HG03378 (cell line): Measurements from ENCODE around the gene TOX2.

Experiments used
- ATAC-seq: cut with Tn5 transposase; IDR thresholded peaks from one replicate; pipeline ENCODE4 v1.9.1; 2021; ENCODE audit warnings: mild to moderate bottlenecking, moderate library complexity; ENCODE audit not compliant: unreplicated experiment

The TOX2 gene

GRCh38 chr20:43974695-43975094 is 60.0 kb downstream of the TOX2 start:
- ATAC-seq, result no peak

GRCh38 chr20:43975096-43975768 is 60.6 kb downstream of the TOX2 start:
- no peak for ATAC-seq

GRCh38 chr20:43976547-43976946 is 61.9 kb downstream of the TOX2 start:
- no peak for ATAC-seq

- no peak for ATAC-seq
Measured at GRCh38 chr20:43977252-43977651, 62.6 kb downstream of the TOX2 start.

DNA sequence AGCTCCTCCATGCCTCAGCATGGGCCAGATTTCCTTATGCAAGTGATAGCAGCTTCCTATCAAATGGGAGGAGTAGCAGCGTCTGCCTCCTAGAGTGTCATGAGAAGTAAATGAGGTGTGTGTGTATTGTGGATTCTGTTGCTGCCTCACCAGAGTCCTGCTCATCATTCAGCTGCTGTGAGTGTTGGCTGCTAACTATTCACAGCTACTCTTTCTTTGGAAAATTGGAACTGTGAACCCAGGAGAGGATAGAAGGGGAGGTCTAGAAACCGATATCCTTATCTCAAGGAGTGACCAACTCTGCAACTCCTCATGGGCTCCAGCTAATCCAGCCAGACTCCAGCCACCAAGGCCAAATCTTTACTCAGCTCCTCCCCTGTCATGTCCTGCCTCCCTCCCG is 63.3 kb downstream of the TOX2 start:
- no peak for ATAC-seq

DNA sequence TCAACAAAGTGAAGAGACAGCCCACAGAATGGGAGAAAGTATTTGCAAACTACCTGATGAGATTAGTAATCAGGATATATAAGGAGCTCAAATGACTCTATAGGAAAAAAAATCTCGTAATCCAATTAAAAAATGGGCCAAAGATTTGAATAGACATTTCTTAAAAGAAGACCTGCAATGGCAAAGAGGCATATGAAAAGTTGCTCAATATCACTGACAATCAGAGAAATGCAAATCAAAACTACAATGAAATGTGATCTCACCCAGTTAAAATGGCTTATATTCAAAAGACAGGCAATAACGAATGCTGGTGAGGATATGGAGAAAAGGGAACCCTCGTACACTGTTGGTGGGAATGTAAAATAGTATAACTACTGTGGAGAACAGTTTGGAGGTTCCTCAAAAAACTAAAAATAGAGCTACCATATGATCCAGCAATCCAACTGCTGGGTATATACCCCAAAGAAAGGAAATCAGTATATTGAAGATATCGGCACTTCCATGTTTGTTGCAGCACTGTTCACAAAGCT is 65.0 kb downstream of the TOX2 start:
- no peak for ATAC-seq

GRCh38 chr20:43981540-43981939 is 66.9 kb downstream of the TOX2 start:
- ATAC-seq, result no peak

DNA sequence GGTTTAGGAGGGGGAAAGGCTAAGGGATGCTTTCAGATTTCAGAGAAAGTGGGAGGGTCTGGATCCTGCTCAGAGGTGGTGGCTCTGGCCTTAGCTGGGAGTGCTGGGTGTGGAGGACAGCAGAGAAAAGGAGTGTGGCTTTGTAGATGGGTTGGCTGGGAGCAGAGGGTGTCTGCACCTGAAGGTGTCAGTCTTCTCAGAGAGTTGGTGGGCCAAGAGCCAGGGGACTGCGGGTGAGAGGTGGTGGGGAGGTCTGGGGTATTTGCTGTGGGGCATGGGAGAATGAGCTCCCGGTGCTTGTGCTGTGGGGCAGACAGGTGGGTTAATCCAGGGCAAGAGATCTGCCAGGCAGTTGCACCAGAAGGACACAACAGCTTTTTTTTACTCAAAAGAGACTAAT is 67.4 kb downstream of the TOX2 start:
- ATAC-seq, result no peak

DNA sequence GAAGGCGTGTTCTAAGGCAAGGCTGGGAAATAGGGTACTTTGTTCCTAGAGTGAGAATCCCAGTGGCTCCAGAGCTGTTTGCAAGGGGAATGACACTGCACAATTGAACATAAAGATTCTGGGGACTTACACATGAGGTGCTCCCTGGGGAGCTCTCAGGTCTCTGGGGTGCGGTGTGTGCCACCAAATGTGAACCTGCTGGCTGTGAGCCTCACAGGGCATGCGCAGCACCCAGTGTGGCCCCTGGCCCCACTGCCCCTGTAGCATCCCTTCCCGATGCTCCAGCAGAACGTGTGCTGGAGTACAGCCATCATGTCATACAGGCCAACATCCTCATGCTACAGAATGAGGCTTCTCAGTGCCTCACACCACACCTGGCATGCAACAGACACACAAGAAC is 68.2 kb downstream of the TOX2 start:
- no peak for ATAC-seq

- ATAC-seq, result no peak
Measured at GRCh38 chr20:43983359-43983758, 68.7 kb downstream of the TOX2 start.

DNA sequence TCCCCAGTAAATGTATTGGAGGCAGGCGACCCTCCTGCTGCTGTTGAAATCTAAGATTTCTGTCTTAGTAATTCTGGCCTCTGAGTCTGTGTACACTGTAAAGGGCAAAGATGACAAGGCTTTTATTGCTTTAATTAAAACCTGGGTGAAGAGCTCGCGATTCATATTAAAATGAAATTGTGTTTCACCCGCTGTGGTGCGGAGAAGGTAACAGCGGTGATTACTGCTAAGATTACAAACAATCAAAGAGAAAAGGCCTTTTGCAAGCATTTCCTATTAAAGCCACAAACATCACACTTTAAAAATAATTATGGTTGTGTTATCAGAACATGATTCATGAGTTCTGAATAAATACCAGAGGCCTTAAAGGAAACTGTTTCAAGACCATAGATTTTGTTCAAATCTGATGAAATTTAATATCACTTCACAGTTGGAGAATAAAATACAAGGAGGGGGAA is 69.3 kb downstream of the TOX2 start:
- ATAC-seq, result no peak

GRCh38 chr20:43984587-43984986 is 69.9 kb downstream of the TOX2 start:
- ATAC-seq, result no peak

DNA sequence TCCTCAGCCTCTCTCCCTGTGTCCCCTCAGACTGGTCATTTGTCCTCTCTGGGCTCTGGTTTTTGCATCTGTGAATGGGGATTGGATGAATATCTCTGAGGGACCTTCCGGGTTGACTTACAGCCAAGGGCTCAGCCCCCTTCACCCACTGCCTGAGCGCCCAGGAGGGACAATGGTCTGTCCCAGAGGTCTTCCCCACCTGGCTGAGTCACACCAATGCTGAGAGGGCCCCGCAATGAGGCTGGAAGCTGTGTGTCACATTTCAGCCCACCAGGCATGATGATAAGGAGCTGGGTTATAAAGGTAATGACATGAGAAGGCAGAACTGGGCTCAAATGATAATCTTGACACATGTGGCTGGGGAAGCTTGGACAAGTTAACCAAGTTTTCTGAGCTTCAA is 70.5 kb downstream of the TOX2 start:
- no peak for ATAC-seq

GRCh38 chr20:43985608-43986316 is 71.1 kb downstream of the TOX2 start:
- ATAC-seq, result no peak

GRCh38 chr20:43987018-43987417 is 72.4 kb downstream of the TOX2 start:
- ATAC-seq, result no peak

- ATAC-seq, result no peak
Measured at GRCh38 chr20:43987531-43987930, 72.9 kb downstream of the TOX2 start.

GRCh38 chr20:43988451-43988850 is 73.8 kb downstream of the TOX2 start:
- no peak for ATAC-seq

DNA sequence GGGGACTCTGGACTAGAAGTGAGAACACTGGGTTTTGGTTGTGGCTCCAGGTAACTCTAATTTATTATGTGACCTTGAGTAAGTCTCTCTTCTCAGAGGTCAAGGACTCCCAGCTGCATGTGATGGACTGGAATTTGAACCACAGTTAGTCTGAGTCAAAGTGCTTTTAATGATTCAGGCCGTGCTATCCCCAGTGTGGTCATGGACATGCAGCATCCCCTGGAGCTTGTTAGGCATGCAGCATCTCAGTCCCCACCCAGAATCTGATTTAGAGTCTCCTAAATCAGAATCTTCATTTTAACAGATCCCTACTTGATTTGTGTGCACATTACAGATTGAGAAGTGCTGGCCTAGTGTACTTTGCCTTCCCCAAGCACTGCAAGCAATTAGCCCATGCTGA is 74.2 kb downstream of the TOX2 start:
- ATAC-seq, result no peak

- no peak for ATAC-seq
Measured at GRCh38 chr20:43991261-43991660, 76.6 kb downstream of the TOX2 start.

DNA sequence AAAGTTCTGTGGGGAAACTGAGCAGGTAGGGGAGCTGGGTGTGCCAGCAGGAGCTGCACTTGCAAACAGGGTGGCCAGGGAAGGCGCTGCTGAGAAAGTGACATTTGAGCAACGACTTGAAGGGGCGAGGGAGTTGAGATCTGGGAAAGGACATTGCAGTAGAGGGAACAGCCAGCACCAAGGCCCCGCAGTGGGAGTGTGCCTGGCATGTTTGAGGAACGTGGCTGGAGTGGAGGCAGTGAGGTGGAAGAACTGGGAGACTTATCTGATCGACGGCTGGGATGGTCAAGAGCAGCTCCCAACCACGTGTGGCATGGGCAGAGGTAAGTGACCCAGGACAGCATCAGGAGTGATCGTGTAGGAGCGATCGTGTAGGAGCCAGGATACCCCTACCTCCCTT is 77.3 kb downstream of the TOX2 start:
- no peak for ATAC-seq

DNA sequence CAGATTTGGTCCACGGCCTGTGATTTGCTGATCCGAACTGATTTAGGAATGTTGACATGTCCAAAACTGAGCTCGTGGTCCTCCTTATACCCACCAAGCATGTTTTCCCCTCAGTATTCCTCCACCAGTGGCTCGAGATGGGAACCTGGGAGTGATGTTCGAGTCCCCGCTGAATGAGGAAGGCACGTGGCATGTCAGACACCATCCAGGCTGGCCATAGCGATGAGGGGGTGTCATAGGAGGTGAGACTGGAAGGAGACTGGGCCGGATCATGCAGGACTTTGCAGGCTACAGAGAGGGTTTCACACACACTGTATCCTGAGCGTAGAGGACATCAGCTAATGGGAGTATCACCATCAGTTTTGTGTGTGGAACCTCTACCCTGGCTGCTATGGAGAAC is 78.2 kb downstream of the TOX2 start:
- no peak for ATAC-seq

DNA sequence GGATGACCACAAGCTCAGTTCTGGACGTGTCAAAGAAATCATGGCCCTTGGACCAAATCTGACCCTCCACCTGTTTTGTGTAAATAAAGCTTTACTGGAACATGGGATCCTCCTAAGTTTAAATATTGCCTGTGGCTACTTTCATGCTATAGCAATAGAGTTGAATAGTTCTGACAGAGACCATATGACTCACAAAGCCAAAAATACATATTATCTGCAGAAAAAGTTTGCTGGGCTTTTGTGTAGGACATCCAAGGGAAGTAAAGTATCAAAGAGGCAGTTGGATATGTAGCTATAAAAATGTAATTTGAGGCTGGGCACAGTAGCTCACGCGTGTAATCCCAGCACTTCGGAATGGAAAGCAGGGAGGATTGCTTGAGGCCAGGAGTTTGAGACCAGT is 78.9 kb downstream of the TOX2 start:
- ATAC-seq, result no peak
